ENCODE measurements around the gene THAP3. TPM values are rescaled to one million over a fixed set of nuclear protein-coding genes. Genes with fewer than 3 reads are reported as not detected.
A peak's percentile ranks its signal among the peaks of the same experiment; 100 is the strongest.

The THAP3 gene
- total RNA-seq, 4 donors from 2014 or later: 35.0 to 39.8 (median 37.1) TPM

- peaks cover 0 to 36% (median 20%) of the 10 kb centered on the region in 3 donors for H3K36me3 ChIP-seq
- peak overlapping the region; percentile 95 to 100 (median 98) for H3K27ac ChIP-seq
- no peaks in the 10 kb centered on the region for H3K27me3 ChIP-seq
- 1% methylated on average over 29 to 37 of the region's 40 CpGs for WGBS, 2 donors
- peak overlapping the region; percentile 83 to 97 (median 95) for H3K4me3 ChIP-seq
- no peaks in the 10 kb centered on the region for H3K9me3 ChIP-seq
- DNase-seq (ENCODE audit: low spot score in 2 of 2): peak; percentile 63 to 84
- peaks cover 0 to 72% (median 62%) of the 10 kb centered on the region in 4 donors for H3K4me1 ChIP-seq
- TF ChIP-seq, protein P1, sequence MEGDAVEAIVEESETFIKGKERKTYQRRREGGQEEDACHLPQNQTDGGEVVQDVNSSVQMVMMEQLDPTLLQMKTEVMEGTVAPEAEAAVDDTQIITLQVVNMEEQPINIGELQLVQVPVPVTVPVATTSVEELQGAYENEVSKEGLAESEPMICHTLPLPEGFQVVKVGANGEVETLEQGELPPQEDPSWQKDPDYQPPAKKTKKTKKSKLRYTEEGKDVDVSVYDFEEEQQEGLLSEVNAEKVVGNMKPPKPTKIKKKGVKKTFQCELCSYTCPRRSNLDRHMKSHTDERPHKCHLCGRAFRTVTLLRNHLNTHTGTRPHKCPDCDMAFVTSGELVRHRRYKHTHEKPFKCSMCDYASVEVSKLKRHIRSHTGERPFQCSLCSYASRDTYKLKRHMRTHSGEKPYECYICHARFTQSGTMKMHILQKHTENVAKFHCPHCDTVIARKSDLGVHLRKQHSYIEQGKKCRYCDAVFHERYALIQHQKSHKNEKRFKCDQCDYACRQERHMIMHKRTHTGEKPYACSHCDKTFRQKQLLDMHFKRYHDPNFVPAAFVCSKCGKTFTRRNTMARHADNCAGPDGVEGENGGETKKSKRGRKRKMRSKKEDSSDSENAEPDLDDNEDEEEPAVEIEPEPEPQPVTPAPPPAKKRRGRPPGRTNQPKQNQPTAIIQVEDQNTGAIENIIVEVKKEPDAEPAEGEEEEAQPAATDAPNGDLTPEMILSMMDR (IDR thresholded peaks at IDR 0.05): peak in 1 of 5 experiments; percentile 12
- peak; percentile 69 to 74 for TF ChIP-seq POLR2A (IDR thresholded peaks at IDR 0.05)
- TF ChIP-seq EP300 (IDR thresholded peaks at IDR 0.05): peak; percentile 58 to 93
Observed at GRCh38 chr1:6601049-6601922, 23.4 kb upstream of the THAP3 start.

DNA sequence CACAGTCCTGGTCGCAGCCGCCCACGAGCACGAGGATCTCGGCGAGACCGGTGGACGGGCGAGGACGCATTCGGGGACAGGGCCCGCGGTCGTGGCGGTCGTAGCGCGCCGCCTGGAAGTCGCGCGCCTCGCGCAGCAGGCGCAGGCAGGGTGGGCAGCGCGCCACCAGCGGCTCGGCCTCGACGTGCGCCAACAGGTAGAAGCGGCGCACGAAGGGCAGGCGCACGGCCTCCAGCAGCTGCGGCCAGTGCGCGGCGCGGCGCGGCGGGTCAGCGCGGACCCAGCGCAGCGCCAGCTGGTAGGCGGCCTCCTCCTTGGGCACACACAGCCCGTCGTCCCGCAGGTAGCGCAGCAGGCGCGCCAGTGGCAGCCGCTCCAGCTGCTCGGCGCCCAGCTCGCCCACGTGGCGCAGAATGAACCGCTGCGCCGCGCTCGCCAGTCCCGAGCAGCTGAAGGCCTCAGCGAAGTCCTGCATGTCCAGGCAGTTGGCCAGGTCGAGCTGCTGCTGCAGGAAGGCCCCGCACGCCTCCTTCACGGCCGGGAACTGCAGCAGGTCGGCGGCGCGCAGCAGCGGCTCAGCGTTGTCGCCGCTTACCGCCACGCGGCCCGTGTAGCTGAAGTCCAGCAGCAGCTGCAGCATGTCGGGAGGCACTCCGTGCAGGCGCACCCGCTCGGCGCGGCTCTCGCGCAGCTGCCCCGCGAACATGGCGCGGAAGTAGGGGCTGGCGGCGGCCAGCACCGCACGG, 22.6 kb upstream of the THAP3 start:
- TF ChIP-seq, protein P1 (IDR thresholded peaks at IDR 0.05): no peak
- no peak for TF ChIP-seq POLR2A (IDR thresholded peaks at IDR 0.05)
- TF ChIP-seq EP300 (IDR thresholded peaks at IDR 0.05): no peak
- Histone ChIP-seq H3K4me3 (peak overlapping the region; percentile 83 to 97 (median 95)), H3K36me3 (peaks cover 0 to 28% (median 20%) of the 10 kb centered on the region in 3 donors), H3K9me3 (no peaks in the 10 kb centered on the region), H3K27ac (peak overlapping the region; percentile 95 to 100 (median 98)), H3K4me1 (peaks cover 0 to 64% (median 54%) of the 10 kb centered on the region in 4 donors), H3K27me3 (no peaks in the 10 kb centered on the region)
- 0% methylated on average over 53 to 77 of the region's 103 CpGs for WGBS, 2 donors
- no peak for DNase-seq (ENCODE audit: low spot score in 2 of 2)

GRCh38 chr1:6602669-6603237, 21.9 kb upstream of the THAP3 start, which contains the start of gene KLHL21:
Gene KLHL21 (minus strand): TSS chr1:6602869. CDS start chr1:6602817, 52 bp downstream.
- Histone ChIP-seq H3K9me3 (no peaks in the 10 kb centered on the region), H3K27ac (peak within 1 kb of the TSS; percentile 95 to 100 (median 98)), H3K27me3 (no peaks in the 10 kb centered on the region), H3K4me3 (peak within 1 kb of the TSS; percentile 83 to 97 (median 95)), H3K36me3 (peaks cover 0 to 21% (median 13%) of the 10 kb centered on the region in 3 donors), H3K4me1 (peaks cover 0 to 58% (median 47%) of the 10 kb centered on the region in 4 donors)
- DNase-seq (ENCODE audit: low spot score in 2 of 2): peak; percentile 75 to 85
- WGBS, 2 donors: 2% methylated on average over 38 of the region's 84 CpGs; no CpG with 5 or more reads in 1 of the 2 donors
- TF ChIP-seq, protein P1 (IDR thresholded peaks at IDR 0.05): peak in 1 of 5 experiments; percentile 8
- TF ChIP-seq EP300 (IDR thresholded peaks at IDR 0.05) (peak in 1 of 2 donors; percentile 96), POLR2A (IDR thresholded peaks at IDR 0.05) (peak; percentile 63 to 86)

DNA sequence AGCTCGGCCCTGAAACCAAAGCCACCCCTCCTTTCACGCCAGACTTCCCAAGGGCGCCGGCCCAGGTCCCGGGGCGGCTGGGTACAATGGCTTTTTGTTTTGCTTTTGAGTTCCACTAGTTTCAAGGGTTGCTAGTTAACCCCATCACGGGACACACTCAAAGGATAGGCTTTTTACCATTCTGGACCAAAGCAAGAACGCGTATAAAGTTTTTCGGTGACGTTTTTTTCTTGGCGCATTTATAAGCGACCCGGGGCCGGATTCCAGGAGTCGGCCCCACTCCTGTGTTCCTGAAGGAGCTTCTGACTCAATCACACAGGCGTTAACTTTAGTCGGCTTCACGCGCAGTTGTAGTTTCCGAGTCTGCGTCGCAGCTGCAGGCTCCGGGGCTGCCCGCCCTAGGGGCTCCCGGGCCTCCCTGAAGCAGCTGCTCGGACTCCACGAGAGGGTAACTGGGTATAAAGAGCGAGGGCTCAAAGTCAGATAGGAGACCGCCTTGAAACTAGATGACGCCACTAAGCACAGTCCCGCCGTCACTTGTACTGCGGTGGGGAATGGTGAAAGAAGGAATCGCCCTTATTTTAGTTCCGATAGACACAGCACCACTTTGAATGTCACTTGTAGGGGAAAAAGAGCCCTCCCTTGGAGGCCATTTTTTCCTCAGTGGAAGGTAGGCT, 21.3 kb upstream of the THAP3 start:
- WGBS, 2 donors: 0 to 1% methylated on average over 33 to 36 of the region's 36 CpGs
- TF ChIP-seq, protein P1 (IDR thresholded peaks at IDR 0.05): no peak
- peak in 1 of 2 donors; percentile 61 for TF ChIP-seq EP300 (IDR thresholded peaks at IDR 0.05)
- DNase-seq (ENCODE audit: low spot score in 2 of 2): peak in 1 of 2 donors; percentile 48

More for the DNA sequence above, 21.3 kb upstream of the THAP3 start:
- Histone ChIP-seq H3K4me3 (peak overlapping the region; percentile 66 to 95 (median 89)), H3K27ac (peak overlapping the region; percentile 95 to 100 (median 98)), H3K27me3 (no peaks in the 10 kb centered on the region), H3K36me3 (peaks cover 0 to 15% (median 7%) of the 10 kb centered on the region in 3 donors), H3K4me1 (peaks cover 0 to 51% (median 41%) of the 10 kb centered on the region in 4 donors), H3K9me3 (no peaks in the 10 kb centered on the region)

All from tibial nerve (tissue), 4 donors.